ENCODE results near the gene PHLDA1.
"Not testable (repeated sequence)": the region's sequence is repeated elsewhere in the genome, so short reads cannot be mapped to it uniquely, and the experiment has no call there.

Gene PHLDA1

DNA sequence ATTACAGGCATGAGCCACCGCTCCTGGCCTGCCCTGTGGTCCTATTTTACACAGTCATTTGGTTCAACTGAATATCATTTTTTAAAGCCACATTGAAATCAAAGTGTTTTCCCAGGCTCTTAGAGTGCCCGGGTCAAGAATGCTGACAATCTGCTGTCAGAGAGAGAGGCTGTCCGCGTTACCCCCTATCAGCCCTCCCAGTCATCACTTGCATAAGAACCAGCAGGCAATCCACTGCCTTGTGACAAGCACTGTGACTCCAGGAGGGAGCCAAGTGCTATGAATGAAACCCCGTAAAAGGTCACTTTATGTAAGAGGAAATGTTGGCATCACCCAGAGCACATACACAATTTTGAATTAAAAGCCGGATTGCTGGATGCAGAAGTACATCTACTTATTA lies 13.5 kb downstream of the PHLDA1 start:
- DNase-seq = no peak

DNA sequence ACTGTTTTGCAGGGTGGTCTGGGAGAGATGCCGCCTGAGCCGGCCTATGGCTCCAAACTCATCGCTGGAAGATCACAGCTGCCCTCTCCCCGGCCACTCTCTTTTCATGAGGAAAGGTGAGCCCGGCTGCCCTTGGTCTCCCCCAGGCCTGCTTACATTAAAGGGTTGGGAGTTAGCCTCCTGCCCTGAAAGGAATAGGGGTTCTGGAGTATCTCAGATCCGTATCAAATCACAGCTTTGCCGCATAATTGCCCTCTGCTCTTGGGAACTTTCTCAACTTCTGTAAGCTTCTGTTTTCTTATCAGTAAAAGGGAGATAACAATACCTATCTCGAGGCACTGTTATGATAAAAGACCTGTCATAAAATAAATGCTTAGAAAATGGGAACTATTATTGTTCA lies 17.6 kb downstream of the PHLDA1 start:
- DNase-seq = no peak

DNA sequence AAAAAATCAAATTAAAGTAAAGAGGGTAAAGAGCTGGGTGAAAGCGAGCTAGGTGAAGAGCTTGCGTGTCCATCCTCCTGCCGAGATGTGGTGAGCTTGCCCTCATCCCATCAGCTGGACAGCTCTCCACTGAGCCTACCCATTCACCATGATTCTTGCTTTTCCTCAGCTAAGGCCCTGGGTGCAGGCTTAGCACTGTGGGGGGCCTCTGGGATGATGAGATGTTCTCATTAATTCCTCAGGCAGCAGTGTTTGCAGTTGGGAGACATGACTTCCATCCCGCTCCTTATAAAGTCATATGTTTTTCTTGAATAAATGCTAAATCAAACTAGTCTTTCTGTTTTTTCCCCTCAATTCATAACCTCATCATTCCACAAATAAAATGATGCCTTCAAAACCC lies 18.0 kb downstream of the PHLDA1 start:
- DNase-seq = no peak

DNA sequence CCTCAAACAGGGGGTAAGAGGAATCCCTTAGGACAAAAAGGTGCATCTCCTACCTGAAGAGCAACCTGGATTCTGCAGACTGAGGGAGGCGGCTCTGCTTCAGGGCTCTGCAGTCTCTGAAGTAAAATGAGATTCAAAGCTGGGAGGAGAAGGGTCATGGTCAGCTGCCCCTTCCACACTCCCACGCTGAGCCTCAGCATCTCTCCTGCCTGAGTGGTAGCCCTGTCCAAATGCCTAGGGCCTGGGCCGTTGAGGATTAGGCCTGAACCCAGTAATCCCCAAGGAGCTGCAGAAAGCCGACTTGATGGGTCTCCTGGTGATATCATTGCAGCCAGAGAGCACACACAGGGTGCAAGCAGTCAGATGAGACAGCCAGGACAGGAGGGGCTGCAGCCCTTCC lies 18.9 kb downstream of the PHLDA1 start:
- no peak for DNase-seq

DNA sequence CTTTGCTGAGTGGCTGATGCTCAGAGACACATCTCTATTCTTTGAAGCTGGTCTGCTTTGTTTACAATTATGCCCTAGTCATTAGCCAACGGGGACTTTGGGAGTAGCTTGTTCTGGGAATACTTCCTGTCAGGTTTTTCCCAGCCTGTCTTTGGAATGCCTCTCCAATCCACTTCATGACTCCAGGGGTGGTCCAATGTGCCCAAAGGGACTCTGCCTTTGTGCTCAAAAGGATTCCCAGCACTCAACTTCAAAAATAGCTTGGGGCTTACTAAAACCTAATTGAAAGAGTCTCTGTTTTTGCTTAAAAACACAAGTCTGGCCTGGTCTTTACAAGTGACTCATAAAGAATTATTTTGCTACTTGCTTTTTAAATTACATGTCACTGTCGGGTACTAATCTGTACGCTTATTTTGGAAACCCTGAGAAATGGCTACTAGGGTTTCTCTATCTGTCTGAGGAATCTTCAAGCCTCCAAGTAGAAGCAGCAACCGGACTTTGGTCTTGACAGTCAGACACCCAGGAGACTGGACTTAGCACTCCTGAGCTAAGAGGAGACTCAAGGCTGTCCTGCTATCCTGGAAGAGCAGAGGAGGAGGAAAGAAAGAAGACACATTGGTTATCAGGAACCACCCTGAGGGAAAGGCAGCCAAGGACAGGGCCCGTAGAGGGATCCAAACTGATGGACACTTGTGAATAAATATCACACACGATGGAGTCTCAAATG lies 20.7 kb downstream of the PHLDA1 start:
- no peak for DNase-seq

DNA sequence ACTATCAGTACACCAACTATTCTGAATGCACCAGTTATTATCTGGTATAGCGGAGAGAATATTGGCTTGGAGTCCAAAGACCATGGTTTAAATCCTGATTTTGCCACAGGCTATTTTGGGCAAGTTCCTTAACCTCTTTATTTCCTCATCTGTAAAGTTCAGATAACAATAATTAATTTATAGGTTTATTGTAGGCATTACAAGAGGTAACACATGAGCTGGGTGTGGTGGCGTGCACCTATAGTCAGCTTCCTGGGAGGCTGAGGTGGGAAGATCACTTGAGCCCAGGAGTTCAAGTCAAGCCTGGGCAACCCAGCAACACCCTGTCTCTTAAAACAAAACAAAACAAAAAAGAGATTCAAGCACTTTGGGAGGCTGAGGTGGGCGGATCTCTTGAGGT lies 23.1 kb downstream of the PHLDA1 start:
- no peak for DNase-seq

DNA sequence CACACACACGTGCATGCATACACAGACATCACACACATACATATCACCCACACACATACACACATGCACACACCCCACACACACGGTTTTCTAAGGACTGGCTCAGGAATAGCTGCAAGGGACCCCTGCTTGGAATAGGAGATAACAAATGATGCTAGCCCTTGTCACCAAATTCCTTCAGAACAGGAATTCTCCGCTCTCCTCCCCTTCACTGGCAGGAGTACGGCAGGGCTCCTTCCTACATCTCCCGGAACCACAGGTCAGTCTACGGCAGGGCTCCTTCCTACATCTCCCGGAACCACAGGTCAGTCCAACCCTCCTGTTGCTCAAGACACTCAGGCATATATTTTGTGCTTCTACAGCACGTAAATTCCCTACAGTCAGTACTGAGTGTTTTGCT lies 23.9 kb downstream of the PHLDA1 start:
- DNase-seq = no peak

DNA sequence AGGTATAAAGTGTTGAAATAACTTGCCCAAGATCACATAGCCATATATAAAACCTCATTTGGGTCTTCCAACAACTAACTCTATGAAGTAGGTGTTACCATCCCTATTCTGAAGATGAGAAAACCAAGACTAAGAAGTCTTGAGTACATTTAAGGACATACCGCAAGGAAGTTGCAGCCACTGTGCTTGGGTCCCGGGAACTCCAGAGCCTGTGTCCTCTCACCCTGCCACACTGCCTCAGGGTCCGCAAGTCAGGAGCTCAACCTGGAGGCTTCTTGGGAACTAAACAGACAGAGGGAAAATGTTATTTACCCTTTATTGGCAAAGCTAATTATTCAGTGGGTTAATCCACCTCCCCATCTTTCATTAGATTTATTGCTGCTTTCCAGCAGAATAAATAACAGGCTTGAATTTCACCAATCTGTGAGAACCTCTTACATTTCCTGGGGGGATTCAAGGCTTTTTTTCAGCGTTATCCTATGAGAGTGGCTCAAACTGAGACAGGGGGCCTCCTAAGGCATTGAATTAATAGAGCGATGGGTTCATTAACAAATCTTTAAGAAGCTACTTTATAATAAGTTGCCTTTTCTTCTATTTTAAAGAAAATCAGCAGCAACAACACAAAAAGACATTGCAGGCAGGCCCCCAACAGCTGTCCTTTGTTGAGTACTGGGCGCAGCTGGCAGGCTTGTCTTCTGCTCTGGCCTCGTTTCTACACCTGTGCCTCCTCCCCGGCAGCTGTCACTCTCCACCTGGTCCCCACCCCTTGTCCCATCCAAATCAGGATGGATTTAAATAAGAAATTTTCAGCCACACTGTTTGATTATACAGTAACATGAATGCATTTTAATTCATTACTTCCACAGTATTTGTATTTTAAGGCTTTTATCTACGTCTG lies 25.3 kb downstream of the PHLDA1 start:
- DNase-seq = no peak

DNA sequence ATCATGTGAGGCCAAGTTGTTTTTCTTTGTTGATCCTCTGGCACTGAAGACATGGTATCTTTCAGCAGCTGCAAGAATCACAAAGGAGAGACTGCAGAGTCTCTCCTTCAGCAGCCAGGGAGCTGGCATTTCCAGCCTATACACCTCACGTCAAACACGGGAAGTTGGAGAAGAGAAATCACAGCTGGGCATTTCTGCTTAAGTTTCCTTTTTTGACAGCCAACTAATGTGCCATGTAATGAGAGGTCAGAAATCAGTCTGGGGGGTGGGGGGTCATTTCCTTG lies 28.3 kb downstream of the PHLDA1 start:
- no peak for DNase-seq

DNA sequence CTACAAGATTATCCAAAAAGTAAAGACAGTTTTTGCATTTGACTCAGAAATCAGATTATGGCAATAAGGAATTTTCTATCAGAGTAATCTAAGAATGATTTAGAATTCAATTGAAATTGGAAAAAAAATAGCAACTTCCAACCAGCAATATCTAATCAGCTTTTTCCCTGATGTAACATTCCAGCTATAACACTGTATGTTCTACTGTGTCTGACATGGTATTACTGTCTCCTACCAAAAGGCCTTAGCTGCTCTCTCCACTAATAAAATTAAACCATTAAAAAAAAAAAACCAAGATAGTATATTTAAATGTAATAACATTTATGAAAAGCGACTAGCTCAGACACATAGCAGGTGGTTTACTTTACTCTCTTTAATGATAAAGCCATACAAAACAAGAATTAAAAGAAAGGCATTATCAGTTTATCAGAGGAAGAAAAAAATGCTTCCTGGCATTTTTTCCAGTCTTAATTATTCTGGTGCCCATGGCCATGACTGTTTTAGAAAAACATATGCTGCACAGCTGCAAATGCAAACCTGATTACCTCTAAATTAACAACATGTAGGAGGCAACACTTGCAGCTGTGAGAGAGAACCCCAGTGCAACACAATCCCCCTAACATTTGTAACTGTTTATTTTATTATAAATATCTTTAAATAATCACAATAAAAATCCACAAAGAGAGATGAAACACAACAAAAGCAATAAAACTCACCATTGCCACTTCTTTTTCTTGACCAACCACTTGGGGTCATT lies 28.8 kb downstream of the PHLDA1 start:
- DNase-seq = no peak

DNA sequence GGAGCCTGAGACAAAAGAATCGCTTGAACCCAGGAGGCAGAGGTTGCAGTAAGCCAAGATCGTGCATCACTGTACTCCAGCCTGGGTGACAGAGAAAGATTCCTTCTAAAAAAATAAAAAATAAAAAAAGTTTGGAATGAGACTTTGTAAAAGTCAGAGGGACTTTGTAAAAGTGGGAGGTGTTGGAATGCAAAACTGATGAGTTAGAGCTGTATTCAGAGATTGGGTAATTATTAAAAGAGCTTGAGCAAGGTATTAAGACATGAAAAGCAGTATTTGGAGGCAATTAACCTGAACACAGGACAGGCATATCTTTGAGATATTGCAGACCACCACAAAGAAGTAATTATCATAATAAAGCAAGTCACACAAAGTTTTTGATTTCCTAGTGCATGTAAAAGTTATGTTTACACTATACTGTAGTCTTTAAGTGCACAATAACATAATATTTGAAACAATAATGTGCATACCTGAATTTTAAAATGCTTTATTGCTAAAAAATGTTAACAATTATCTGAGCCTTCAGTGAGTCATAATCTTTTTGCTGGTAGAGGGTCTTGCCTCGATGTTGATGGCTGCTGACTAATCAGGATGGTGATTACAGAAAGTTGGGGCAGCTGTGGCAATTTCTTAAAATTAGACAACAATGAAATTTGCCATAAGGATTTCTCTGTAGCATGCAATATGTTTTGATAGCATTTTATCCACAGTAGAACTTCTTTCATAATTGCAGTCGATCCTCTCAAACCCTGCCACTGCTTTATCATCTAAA lies 33.1 kb downstream of the PHLDA1 start:
- no peak for DNase-seq

DNA sequence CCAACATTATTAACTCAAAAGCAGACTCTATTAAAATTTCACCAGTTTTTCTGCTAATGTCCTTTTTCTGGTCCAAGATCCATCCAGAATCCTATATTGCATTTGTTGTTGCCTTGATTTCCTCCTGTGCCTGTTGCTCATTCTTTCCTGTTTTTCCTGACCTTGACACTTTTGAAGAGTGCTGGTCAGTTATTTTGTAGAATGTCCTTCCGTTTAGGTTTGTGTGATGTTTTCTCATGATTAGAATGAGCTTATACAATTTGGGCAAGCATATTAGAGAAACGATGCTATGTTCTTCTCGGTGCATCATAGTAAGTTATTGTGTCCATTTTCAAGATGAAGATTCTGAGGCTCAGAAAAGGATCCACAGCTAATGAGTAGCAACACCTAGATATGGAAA lies 33.9 kb downstream of the PHLDA1 start:
- DNase-seq = no peak

DNA sequence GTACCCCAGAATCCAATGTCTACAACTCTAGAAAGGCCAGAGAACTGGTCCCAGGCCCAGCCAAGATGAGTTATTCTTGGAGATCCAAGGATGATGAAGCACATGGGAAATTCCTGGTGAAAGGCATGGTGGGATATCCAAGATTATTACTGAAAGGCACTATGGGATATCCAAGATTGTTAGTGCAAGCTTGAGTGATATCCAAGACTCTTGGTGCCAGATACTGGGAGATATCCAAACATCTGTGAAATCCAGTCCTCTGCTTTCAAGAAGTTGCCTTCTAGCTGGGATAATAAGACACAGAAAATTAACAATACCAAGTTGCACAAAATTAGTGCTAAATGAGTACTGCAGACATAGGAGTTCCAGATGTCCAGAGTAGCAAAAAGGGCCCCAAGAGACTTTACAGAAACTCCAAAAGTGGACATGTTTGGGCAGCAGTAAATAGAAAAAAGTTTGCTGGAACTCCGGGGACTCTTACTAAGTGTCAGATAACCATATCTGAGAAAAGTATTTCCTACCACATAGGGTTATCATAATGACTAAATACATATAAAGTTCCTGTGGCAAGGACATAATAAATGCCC lies 34.6 kb downstream of the PHLDA1 start:
- no peak for DNase-seq

DNA sequence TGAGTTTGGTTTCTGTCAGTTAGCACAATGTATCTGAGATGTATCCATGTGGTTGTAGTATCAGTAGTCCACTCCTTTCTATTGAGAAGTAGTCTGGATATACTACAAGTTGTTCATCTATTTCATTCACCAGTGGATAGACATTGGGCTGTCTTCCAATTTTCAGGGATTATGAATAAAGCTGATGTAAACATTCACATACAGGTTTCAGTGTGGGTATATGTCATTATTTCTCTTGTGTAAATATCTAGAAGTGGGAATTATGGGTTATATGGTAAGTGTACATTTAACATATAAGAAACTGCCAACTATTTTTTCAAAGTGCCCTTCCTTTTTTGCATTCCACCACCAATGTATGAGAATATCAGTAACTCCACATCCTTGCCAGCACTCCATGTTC lies 35.9 kb downstream of the PHLDA1 start:
- no peak for DNase-seq

DNA sequence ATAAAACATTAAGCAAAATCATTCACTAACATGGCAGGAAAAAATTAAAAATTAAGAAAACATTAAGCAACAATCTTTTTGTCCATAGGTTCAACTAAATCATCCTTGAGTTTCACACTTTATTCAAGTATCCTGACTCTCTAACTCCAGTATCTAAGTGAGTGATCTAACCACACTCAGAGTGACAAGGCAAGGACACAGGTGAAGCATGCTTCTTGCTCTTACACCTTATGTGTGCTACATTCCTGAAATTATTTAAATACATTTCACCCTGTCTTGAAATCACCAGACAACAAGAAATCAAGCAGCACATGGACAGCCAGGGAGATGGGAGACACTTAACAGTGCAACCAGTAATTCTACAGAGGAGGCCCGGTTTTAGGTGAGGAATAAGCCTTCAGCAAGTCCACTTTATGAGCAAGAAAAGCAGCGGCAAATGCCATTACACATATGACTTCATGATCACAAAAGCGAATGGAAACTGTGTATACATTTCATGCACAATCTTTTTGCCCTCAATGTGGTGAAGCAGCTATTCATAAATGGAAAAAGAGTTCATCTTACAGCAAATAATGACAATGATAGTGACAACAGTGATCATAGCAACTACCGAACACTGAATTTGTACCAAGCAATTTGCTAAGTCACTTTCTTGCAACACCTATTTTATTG lies 37.4 kb downstream of the PHLDA1 start:
- no peak for DNase-seq

DNA sequence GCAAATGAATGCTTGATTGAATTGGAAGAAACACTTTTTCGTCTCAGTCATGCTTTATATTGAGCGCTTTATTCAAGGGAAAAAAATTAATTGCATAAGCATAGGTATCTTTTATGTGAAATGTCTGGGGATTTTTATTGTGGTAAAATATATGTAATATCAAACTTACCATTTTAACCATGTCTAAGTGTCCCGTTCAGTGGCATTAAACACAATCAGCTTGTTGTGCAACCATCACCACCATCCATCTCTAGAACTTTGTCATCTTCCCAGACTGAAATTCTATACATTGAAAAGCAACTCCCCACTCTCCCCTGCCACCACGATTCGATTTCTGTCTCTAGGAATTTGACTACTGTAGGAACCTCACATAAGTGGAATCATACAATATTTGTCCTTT lies 39.8 kb downstream of the PHLDA1 start:
- no peak for DNase-seq

DNA sequence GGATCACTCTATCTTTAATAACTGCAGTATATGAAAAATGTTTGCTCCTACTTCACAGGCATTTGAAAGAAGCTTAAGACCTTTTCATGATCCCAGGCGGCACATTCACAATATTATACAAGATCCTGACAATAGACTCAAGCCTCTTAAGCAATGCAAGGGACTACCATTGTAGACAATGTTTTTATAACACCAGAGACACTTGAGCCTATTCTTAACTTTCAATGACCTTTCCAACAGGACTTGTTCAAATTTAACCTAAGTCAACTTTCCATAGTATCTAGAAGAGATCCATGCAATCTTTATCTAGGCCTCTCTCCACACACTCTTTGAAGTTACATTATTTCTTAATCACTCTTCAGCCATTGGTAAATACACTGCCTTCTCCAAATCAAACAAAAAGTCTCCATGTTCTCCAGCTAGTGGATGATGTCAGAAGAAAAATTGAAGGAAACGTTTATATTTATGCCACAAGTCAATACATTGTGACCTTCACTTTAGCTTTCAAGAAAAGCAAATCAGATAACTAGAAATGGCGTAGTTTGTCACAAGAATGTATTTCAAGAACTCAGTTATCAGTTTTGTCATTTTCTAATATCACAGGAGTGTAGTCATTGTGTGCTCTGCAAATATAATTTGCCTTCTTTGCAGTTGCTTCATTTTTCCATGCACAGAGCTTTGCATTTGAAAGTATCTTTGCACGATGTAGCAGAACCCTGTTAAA lies 41.2 kb downstream of the PHLDA1 start:
- DNase-seq = no peak

DNA sequence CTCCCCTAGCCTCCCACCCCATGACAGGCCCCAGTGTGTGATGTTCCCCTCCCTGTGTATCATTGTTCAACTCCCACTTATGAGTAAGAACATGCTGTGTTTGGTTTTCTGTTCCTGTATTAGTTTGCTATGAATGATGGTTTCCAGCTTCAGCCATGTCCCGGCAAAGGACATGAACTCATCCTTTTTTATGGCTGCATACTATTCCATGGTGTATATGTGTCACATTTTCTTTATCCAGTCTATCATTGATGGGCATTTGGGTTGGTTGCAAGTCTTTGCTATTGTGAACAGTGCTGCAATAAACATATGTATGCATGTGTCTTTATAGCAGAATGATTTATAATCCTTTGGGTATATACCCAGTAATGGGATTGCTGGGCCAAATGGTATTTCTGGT lies 43.9 kb downstream of the PHLDA1 start:
- not testable (repeated sequence) for DNase-seq

DNA sequence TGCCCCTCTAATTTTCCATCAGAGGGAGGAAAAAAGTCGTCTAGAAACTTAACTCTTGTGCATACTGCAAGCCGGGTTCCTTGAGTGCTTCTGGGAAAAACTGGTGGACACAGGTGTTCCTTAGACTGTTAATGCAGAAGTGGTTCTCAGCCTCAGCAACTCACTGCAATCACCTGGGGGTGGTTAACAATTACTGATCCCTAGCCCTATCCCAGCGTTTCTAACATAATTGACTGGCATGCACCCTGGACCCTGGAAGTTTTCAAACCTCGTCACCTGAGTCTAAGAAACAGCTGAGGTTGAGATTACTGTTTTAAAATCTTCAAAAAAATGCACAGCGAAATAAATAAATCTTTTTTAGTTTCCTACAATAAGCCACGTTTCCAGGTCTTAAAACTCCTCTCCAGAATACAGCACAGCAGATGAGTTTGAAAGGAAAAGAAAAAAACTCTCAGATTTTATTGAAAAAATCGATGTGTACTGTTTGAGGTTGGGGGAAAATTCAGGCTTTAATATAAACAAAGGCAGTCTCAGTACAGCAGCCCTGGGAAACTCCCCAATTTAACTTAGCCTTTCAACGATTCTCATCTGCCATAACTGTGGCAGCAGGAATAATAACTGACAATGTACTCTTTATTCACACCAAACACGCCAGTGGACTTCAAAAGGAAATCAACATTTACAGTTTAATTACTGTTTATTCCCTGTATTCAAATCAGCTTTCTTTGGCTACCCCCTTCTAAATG lies 45.4 kb downstream of the PHLDA1 start:
- DNase-seq = no peak

DNA sequence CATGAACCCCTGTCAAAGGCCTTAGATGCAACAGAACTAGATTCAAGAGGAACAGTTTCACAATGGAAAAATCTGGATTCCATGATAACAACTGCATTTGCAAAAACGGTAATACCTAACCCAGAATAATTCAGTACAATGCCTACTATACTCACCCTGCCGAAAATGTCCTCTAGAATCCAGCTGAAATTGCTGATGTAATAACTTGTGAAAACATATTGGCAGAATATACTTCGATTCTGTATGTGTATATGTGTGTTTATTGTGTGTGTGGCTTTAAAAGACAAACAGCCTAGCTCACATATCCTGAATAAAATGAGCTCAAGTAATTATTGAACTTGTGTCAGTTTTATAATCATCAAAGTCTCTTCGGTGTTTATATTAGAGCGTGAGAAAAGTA lies 46.0 kb downstream of the PHLDA1 start:
- DNase-seq = no peak

Data from activated gamma-delta T cell (primary cell).